ENCODE measurements around the gene ZNF669.

DNA sequence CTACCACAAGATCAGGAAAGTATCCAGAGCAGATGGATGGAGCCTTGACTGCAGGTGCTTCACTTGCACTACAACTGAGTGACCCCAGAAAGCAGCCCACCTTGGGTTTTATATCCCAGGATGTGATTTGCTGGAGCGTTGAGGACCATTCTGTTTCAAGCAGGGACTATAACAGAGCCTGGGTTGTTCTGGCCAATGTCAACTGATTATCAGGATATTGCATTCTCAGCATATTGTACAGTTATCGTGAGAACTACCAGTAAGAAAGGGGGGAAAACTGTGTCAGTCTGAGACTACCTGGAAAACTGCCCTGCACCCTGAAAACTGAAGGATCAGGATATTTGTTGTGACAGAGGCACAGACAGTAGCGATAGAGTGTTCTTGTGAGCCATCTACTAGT lies 8.0 kb downstream of the ZNF669 start:
- TF ChIP-seq, protein P1, sequence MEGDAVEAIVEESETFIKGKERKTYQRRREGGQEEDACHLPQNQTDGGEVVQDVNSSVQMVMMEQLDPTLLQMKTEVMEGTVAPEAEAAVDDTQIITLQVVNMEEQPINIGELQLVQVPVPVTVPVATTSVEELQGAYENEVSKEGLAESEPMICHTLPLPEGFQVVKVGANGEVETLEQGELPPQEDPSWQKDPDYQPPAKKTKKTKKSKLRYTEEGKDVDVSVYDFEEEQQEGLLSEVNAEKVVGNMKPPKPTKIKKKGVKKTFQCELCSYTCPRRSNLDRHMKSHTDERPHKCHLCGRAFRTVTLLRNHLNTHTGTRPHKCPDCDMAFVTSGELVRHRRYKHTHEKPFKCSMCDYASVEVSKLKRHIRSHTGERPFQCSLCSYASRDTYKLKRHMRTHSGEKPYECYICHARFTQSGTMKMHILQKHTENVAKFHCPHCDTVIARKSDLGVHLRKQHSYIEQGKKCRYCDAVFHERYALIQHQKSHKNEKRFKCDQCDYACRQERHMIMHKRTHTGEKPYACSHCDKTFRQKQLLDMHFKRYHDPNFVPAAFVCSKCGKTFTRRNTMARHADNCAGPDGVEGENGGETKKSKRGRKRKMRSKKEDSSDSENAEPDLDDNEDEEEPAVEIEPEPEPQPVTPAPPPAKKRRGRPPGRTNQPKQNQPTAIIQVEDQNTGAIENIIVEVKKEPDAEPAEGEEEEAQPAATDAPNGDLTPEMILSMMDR (IDR thresholded peaks at IDR 0.05) = no peak
- TF ChIP-seq POLR2A (IDR thresholded peaks at IDR 0.05) = no peak

Measured in testis (tissue), 2 donors.